Amniotic stem cell (primary cell): Measurements from ENCODE around the gene RUVBL1.

Experiments used
- DNase-seq: peaks from one replicate; lab custom pipeline; 2025; lab: John Stamatoyannopoulos, UW

Gene RUVBL1

DNA sequence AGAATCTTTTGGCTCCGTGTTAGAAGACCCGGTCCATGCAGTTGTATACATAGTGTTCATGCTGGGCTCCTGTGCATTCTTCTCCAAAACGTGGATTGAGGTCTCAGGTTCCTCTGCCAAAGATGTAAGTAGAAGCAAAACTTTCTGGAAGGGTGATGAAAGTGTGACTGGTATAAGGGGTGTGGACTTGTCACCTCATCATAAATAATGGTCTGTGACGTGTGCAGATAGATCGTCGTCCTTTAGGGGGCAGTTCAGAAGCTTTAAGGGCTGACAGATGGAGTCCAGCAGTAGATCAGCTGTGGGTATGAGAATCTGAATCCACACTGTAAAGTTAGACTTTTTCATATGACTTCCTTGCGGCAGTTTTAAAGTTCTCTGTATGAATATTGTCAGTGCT, 56.1 kb downstream of the RUVBL1 start:
- DNase-seq, result no peak

DNA sequence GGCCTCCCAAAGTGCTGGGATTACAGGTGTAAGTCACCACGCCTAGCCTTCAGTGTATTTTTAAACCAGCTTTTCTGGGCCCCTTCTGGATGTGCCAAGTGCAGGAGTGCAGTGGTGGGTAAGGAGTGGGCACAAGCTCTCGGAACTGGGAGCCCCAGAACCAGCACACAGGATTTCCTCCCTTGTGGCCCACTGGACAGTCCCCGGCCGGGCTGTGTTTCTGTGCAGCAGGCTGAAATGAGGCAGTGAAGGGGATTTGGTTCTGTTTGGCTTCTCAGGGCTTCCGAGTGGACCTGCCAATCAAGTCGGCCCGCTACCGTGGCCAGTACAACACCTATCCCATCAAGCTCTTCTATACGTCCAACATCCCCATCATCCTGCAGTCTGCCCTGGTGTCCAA, 56.9 kb downstream of the RUVBL1 start:
- DNase-seq, result no peak

DNA sequence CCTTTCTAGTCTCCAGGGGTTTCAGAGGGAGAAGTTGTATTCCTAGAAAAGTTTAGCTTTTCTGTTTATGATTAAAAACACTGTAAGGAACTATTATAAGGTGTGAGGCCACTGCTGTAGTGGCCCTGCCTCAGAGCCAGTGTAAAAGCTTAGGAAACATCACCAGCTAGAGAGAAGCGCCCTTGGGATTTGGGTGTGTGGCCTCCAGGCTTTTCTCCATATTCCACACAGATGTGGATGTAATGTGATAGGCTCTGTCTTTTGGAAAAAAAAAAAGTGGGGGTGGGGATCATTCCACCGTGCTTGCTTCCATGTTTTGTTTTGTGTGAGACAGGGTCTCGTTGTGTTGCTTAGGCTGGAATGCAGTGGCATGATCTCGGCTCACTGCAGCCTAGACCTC, 57.5 kb downstream of the RUVBL1 start:
- no peak for DNase-seq

DNA sequence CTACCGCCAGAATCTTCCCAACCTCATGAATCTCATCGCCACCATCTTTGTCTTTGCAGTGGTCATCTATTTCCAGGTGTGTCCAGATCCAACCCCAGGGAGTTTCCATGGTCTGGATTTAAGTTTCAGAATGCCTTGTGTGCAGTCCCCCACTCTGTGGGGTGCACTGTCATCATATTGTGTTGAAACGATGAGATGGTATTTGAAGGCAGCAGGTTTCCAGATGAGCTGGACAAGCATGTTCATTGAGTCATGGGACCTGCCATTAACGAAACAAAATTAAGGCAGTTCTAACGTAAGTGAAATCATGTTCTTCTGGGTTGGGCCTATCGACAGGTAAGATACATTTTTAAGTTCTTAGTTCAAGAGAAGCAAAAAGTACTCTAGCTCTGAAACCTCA, 58.6 kb downstream of the RUVBL1 start:
- DNase-seq, result no peak

DNA sequence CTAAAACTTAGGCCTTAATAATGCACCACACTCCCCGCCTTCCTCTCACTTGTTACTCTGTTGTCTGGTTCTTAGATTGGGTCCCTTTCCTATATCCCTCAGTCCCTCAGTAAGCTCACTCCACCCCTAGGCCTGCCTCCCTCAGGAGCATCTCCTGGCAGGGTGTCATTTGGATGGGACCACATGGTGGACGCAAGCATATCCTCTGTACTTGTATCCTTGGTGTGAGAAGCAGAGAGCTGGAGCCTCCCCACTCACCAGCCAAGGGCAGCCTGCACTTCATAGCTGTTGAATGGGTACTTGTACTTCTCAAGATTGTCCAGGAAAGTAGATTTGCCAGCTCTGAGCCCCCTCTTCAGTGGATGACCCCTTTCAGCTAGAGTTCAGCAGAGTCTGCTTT, 59.7 kb downstream of the RUVBL1 start:
- no peak for DNase-seq

DNA sequence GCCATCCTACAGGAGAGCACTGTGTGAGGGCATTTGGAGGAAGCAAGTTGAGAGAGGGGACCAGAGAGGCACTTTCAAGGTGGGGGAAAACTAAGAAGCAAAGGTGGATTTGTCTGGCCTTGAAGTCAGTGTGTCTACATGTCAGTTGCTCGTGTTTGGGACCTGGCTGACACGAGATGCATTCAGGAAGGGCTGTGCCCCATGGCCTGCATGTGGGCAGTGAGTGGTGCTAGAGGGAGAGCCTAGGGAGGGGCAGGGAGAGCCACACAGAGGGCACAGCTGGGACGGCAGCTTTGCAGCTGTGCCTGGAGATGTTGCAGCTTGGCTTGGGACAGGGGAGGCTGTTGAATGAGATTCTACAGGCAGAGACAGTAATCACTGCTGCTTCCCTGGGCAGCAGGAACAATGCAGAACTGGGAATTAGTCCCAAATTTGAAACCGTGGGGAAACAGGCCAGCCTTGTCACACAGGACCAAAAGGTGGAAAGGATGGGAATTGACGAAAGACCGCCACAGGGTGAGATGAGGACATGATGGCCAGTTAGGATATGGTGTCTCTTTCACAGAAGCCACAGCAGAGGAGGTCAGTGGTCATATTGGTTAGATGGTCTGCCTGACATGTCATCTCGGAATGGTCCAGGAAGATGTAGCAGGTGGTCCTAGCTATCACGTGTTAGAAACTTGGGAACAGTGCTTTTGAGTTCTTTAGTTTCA, 61.4 kb downstream of the RUVBL1 start:
- DNase-seq, result no peak

DNA sequence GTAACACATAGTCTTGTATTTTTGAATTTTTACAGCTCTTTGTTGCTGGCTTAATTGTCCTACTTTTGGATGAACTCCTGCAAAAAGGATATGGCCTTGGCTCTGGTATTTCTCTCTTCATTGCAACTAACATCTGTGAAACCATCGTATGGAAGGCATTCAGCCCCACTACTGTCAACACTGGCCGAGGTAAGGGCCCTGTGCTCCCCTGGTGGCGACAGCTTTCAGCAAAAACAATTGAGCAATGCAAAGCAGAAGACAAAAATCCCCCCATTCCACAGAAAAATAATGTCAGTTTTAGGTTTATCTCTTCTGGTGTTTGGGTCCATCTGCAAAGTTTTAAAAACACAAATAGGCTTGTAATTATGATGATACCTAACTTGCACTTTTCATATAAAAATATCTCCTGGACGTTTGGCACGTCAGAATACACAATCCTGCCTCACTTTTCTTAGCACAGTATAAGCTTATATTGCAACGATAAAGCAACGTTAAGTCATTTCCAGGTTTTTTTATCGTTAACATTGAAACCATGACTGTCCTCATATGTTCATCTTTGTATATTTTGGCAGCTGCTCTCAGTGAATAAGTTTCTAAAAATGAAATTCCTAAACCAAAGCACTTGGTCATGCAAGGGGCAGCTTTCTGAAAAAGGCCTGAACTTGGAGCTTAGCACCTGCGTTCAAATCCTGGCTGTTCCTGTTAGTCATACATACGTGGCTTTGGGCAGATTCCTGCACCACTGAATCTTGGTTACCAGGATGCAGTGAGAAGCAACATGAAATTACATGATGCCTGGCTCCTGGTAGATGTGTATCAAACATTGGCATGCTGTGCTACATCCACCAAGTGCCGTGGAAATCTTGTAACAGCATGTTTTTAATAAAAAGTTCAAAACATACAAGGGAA, 62.9 kb downstream of the RUVBL1 start:
- peak; percentile 91 for DNase-seq

DNA sequence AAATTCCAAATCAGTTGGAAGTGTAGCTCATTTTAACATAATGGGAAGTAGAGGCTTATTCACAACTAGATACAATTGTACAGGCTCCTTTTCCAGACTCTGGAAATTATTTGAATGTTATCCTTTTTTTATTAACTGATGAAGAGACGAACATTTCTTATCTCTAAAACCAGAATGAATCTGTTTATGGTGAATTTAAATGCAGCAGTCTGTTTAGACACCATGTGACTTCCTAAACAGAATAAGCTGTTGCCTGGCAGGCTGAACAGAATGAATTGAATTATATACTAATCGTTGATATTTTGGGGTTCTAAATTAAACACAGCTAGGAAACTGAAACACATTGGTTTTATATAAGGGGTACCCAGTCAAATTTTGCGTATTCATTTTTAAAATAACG, 67.4 kb downstream of the RUVBL1 start:
- DNase-seq, result no peak

DNA sequence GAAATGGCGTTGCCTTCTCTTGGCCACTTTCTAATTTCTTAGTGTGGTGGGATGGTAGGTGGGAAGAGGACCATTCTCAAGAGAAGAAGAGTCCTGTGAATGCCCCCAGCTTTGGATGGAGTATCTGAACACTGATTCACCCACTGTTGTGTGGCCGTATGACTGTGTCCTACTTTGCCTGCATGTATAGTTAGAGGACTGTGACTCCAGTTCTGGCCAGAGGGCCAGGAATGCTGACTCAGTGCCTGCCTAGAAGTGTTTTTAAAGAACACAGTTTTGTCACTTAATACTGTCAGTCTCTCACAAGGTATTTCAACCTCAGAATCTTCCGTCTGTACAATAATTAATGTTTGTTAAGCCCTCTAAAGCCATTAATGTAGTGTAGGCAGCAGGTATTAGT, 69.2 kb downstream of the RUVBL1 start:
- peak; percentile 56 for DNase-seq

DNA sequence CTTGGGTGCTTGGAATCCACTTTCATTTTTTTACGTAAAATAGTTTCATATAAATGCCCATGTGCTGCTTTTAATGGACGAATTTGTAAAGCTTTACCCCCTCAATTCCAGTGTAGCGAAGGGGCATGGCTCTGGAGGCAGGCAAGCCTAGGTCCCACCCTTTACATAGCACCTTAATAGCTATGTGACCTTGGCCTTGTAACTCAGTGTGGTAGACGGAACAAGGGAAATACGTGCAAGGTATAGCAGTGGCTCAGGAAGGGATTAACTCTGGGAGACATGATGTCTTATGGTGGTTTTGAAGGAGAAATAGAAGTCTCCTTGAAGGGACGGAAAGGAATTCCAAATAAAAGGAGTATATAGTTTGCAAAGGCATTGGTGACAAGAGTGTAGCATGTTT, 70.0 kb downstream of the RUVBL1 start:
- DNase-seq, result no peak

DNA sequence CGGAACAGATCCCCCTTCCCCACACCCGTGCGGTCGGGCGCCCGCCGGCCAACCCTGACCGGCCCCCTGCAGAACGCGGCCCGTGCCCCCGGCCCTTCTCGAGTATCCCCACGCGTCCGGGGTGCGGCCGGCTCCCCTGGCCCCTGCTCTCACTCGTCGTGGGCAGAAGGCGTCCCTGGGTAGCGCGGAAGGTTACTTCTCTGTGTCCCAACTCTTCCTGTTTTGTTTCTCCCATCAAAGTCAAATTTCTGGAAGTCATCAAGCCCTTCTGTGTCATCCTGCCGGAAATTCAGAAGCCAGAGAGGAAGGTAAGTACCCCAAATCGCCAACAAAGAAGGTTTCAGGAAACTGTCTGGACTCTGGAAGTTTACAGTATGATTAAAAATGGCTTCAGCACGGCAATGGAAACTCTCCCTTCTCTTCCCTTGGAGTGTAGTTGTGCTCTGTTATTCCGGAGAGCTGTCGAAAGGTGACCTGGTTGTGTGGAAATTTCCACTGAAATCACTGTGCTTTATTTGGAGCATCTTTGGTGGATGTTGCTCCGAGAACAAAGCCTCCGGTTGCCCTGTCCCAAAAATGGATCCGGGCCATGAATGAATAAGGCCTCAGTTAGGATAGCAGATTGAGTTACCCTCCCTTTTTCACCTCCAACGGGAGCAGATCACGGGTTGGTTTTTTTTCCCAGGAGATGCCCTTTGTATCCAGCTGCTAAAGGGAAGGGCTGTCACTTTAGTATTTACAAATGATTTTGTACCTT, 70.8 kb downstream of the RUVBL1 start:
- no peak for DNase-seq

DNA sequence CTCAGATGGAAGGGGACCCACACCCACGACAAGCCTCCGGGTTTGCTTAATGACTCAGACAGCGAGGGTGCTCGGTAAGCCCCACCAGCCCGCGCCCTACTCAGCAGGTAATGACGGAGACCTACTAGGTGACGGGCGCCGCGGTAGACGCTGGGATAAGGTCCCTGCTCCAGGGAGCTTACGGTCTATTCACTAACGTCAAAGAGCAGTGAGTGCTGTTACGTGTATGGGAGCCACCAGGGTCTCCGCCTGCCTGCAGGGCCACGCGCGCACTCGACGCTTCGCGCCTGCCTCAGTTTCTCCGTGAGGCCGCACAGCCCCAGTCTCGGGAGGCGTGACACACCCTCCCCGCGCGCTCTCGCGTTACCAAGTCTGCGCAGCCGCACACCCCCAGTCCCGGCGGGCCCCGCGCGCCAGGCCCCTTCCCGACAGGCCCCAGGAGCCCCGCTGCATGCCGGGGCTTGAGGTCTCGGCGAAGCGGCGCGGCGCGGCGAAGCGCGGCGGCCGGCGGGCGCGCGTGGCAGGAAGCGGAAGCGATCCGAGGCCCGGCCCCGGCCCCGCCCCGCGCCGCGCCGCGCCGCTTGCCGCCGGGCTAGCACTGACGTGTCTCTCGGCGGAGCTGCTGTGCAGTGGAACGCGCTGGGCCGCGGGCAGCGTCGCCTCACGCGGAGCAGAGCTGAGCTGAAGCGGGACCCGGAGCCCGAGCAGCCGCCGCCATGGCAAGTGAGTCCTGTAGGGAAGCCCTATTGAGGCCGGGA, 71.6 kb downstream of the RUVBL1 start, which contains the start of gene SEC61A1:
SEC61A1 (plus strand) TSS at position 601 of the 758 bp plus-strand sequence; CDS start at position 717, 116 bp downstream.
- DNase-seq, result peak; percentile 90

DNA sequence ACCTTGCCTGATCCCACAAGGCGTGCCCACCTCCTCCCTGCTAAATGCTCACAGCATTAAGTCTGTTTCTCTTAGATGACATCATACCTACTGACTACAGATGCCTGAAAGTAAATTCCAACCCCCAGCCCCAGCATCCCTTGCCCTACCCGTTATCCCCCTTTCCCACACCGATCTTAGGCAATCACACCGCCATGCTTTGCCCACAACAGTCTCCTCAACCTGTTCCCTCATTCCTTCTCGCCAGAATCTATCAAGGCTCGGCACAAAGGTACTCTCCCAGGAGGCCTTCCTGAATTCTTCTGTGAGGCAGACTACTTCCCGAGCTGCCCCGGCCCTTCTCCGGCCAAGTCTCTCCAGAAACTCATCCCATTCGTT, 72.2 kb downstream of the RUVBL1 start:
- DNase-seq, result no peak

DNA sequence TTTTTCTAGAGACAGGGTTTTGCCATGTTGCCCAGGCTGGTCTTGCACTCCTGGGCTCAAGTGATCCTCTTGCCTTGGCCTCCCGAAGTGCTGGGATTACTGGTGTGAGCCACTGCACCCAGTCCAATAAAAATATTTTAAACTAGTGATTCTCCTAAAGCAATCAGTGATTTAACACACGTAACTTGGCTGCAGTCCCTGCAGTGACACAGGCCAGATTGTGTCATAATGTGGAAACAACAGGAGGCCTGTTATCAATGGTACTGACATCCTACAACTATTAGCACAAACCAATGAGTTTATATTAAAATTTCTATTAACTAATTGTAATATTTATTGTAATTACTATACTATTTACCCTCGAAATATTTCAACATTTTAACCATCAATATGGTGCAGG, 73.0 kb downstream of the RUVBL1 start:
- no peak for DNase-seq

DNA sequence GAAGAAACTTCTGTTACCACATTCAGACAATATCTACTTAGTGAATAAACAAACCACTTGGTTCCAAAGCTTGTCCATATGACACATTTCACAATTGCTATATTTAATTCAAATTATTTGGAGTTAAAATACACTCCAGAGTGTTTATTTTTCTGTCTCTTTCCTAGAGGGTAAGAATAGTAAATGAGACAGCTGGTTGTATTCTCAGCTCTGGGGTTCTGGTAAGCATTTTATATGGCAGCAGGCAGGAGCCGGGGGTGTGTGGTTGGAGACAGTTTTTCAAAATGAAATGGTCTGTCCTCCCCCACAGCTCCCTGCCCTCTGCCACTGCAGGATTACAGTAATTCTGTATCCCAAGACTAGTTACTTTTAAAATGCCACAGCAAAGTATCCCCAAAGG, 82.3 kb downstream of the RUVBL1 start:
- no peak for DNase-seq

DNA sequence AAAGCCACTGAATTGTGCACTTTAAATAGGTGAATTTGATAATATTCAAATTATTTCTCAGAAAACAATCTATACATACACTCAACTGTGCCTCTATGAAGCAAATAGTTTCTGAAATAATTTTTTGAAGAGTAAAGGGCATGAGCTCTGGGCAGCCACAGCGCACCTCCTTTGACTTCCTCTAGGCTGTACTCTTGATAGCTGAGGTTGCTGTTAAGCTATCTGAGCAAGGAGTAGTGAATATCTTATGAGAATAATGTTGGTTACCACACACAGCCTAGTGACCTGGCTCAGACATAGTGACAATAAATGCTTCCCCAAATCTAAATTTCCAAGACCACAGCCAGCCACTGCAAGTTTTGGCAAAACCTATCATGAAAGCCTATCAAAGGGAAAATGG, 83.0 kb downstream of the RUVBL1 start:
- no peak for DNase-seq

DNA sequence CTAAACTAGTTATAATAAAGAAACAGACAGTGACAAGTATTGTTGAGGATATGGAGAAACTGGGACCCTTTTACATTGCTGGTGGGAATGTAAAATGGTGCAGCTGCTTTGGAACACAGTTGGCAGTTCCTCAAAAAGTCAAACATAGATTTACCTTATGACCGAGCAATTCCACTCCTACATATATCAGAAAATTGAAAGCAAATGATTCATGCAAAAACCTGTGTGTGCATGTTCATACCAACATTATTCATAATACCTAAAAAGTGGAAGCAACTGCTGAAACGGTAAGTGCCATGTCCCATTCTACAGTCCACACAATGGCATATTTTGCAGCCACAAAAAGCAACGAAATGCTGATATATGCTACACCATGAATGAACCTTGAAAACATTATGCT, 83.6 kb downstream of the RUVBL1 start:
- DNase-seq, result no peak

DNA sequence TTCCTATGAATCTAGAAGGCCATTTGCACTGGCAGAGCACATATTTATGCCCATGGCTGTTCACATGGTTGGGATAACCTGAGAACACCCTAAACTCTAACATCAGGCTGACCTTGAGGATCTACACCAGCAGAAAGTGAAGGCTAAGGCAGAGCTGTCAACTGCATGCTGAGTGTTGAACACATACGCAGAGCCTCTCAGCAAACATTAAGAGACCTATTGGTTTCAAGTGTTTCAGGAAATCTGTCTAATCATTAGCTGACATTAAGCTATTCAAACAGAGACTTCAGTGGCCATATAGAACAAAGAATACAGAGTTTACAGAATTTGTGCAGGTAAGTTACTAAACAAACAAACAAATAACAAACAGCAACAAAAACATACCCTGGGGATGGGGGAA, 87.5 kb downstream of the RUVBL1 start:
- no peak for DNase-seq

DNA sequence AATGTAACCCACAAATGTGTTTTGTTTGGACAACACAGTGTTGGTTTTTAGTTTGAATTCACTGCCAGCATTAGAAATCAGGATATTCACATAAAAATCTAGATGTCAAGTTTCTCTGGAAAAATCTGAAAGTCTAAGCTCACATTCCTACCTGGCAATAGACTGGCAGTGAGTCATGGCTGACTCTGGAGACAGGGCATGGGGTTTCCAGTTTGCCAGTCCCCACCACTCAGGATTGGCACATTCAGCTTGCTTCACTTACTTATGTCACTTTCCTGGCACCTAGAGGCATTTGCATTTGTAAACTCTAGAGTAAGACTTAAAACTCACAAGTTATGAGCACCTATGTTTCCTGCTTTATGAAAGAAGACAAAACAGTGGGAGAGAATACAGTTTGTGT, 90.5 kb downstream of the RUVBL1 start:
- DNase-seq, result no peak
